PC-3 (cell line): ENCODE results near the gene MYH9. TPM values are rescaled to one million over a fixed set of nuclear protein-coding genes. Genes with fewer than 3 reads are reported as not detected.

Experiments used
- ATAC-seq: fragments of 200-7000 bp; cut with Tn5 transposase; 2 replicates; pipeline ENCODE4 v1.9.1; 2020; ENCODE audit warnings: mild to moderate bottlenecking, moderate library complexity
- BruUV-seq: library from RNA; stranded (reverse); fragments of 400-500 nt; replicated peaks from 2 replicates; lab custom pipeline; 2021; lab: Mats Ljungman, UMichigan
- CTCF ChIA-PET: fragments of 300-600 bp; sonication (Branson Sonifier 250); formaldehyde crosslinking; loops from one replicate; lab custom pipeline; 2022; ENCODE audit warnings: antibody characterized with exemption; lab: Charles Lee
- POLR2A ChIA-PET: fragments of 300-600 bp; sonication (Branson Sonifier 250); formaldehyde crosslinking; loops from one replicate; lab custom pipeline; 2022; ENCODE audit warnings: antibody characterized with exemption; ENCODE audit not compliant: unreplicated experiment; lab: Charles Lee
- DNase-seq: peaks from one replicate; pipeline ENCODE4 v3.0.0-alpha.2; 2015
- H2AFZ ChIP-seq: fragments of 300-600 bp; sonication (generic); 2 replicates; pipeline ENCODE4 v1.6.0; 2016; ENCODE audit warnings: antibody characterized with exemption, low read length
- H3F3A ChIP-seq: fragments of 300-600 bp; sonication (generic); one replicate; pipeline ENCODE4 v1.6.0; 2017; ENCODE audit warnings: antibody characterized with exemption, low read length, control low read depth, mild to moderate bottlenecking; ENCODE audit not compliant: unreplicated experiment
- H3K27ac ChIP-seq: fragments of 300-600 bp; sonication (generic); 2 replicates; pipeline ENCODE4 v1.5.1; 2016; ENCODE audit warnings: mild to moderate bottlenecking, low read length
- H3K27me3 ChIP-seq: fragments of 300-600 bp; sonication (generic); 2 replicates; pipeline ENCODE4 v1.6.1; 2016; ENCODE audit warnings: low read length, mixed read lengths
- H3K36me3 ChIP-seq: fragments of 300-600 bp; sonication (generic); 2 replicates; pipeline ENCODE4 v1.6.1; 2016; ENCODE audit warnings: low read depth, mixed run types, low read length, mixed read lengths
- H3K4me1 ChIP-seq: fragments of 300-600 bp; sonication (generic); 2 replicates; pipeline ENCODE4 v1.5.1; 2016; ENCODE audit warnings: low read length; ENCODE audit not compliant: insufficient read depth
- H3K4me2 ChIP-seq: fragments of 300-600 bp; sonication (generic); 2 replicates; pipeline ENCODE4 v1.6.0; 2016; ENCODE audit warnings: low read length
- H3K4me3 ChIP-seq: fragments of 300-600 bp; sonication (generic); 2 replicates; pipeline ENCODE4 v1.5.1; 2016; ENCODE audit warnings: mild to moderate bottlenecking, low read length, mixed read lengths
- H3K79me2 ChIP-seq: fragments of 300-600 bp; sonication (generic); 2 replicates; pipeline ENCODE4 v1.6.1; 2017; ENCODE audit warnings: low read length, mixed read lengths
- H3K9ac ChIP-seq: fragments of 300-600 bp; sonication (generic); 2 replicates; pipeline ENCODE4 v1.6.0; 2016; ENCODE audit warnings: mild to moderate bottlenecking, low read length
- H3K9me2 ChIP-seq: fragments of 300-600 bp; sonication (generic); replicated peaks from 2 replicates; pipeline ENCODE4 v1.6.1; 2016; ENCODE audit warnings: mixed run types, low read length, mixed read lengths
- H3K9me3 ChIP-seq: fragments of 300-600 bp; sonication (generic); 2 replicates; pipeline ENCODE4 v1.6.1; 2016; ENCODE audit warnings: low read length, mixed read lengths
- H4K20me1 ChIP-seq: fragments of 300-600 bp; sonication (generic); 2 replicates; pipeline ENCODE4 v1.6.1; 2016; ENCODE audit warnings: low read length, mixed read lengths
- CTCF ChIP-seq: fragments of 300-600 bp; sonication (generic); conservative IDR thresholded peaks from 2 replicates; pipeline ENCODE4 v1.5.1; 2017; ENCODE audit warnings: antibody characterized with exemption, low read depth, mild to moderate bottlenecking, low read length
- EZH2 ChIP-seq: fragments of 300-600 bp; sonication (generic); IDR thresholded peaks from one replicate; pipeline ENCODE4 v1.6.1; 2017; ENCODE audit warnings: antibody characterized with exemption, mild to moderate bottlenecking, low read length; ENCODE audit not compliant: unreplicated experiment
- EZH2phosphoT487 ChIP-seq: fragments of 300-600 bp; sonication (generic); IDR thresholded peaks from 2 replicates; pipeline ENCODE4 v1.6.1; 2018; ENCODE audit warnings: mild to moderate bottlenecking, antibody characterized with exemption, low read length, borderline replicate concordance
- intact Hi-C: fragments of 100-400 bp; cut with micrococcal nuclease; formaldehyde crosslinking; loops from 2 replicates; pipeline ENCODE4 v1.9.0; 2023
- total RNA-seq: library from RNA; depleted of rRNA; stranded (reverse); fragments of >200 nt; gene quantifications from 2 replicates; pipeline ENCODE4 v1.2.3, GENCODE V29; 2014

The MYH9 gene
- total RNA-seq, 1 experiment from 2014 or later = 357 TPM

- Histone ChIP-seq H3K36me3 (peaks cover 56% of the 10 kb centered on the region), H2AFZ (no peak overlapping the region), H3F3A (peaks cover 23% of the 10 kb centered on the region), H4K20me1 (peaks cover 12% of the 10 kb centered on the region; the same call in 1 of the 2 replicates), H3K4me3 (peak overlapping the region; percentile 33; the same call in 1 of the 2 replicates), H3K79me2 (peaks cover 95% of the 10 kb centered on the region), H3K9me2 (no peaks in the 10 kb centered on the region), H3K4me1 (peaks cover 78% of the 10 kb centered on the region), H3K27me3 (no peaks in the 10 kb centered on the region), H3K9ac (peak overlapping the region; percentile 68), H3K4me2 (peak overlapping the region; percentile 83), H3K9me3 (no peaks in the 10 kb centered on the region), H3K27ac (peak overlapping the region; percentile 97)
- peak; percentile 68 for DNase-seq
- CTCF ChIA-PET = no interaction called here
- intact Hi-C loops = loop anchor here (2.0 kb wide), 1 partner anchor 55 kb away; the partner anchor contains the start of gene MYH9
- ATAC-seq = peak; percentile 2
- TSS peak; percentile 56 for BruUV-seq
- POLR2A ChIA-PET = interaction anchor here (1.0 kb wide), 1 partner anchor 20 kb away, joined by 3 read pairs; no protein-coding TSS in a partner anchor
- TF ChIP-seq CTCF (no peak), EZH2phosphoT487 (no peak), EZH2 (no peak)
Observed at GRCh38 chr22:36331912-36332622, 55.7 kb downstream of the MYH9 start.

- Histone ChIP-seq H3K9ac (peak overlapping the region; percentile 68), H2AFZ (no peak overlapping the region), H3K9me3 (no peaks in the 10 kb centered on the region), H4K20me1 (0 out of 2 replicates have a peak, but pooled peaks cover 10% of the 10 kb centered on the region), H3K36me3 (peaks cover 56% of the 10 kb centered on the region), H3K9me2 (no peaks in the 10 kb centered on the region), H3K4me1 (peaks cover 78% of the 10 kb centered on the region), H3K27me3 (no peaks in the 10 kb centered on the region), H3K27ac (peak overlapping the region; percentile 97), H3F3A (peaks cover 23% of the 10 kb centered on the region), H3K4me2 (peak overlapping the region; percentile 83), H3K4me3 (peak overlapping the region; percentile 33; the same call in 1 of the 2 replicates), H3K79me2 (peaks cover 95% of the 10 kb centered on the region)
- intact Hi-C loops = loop anchor here (2.0 kb wide), 1 partner anchor 55 kb away; the partner anchor contains the start of gene MYH9
- ATAC-seq = peak; percentile 58
- no TSS peak for BruUV-seq
- ChIA-PET POLR2A (interaction anchor here (1.0 kb wide), 1 partner anchor 21 kb away, joined by 3 read pairs; no protein-coding TSS in a partner anchor), CTCF (interaction anchor here (0.5 kb wide), 1 partner anchor 1411 kb away, joined by 3 read pairs; no protein-coding TSS in a partner anchor)
- TF ChIP-seq EZH2phosphoT487 (no peak), EZH2 (no peak), CTCF (no peak)
- peak; percentile 96 for DNase-seq
Observed at GRCh38 chr22:36331306-36331911, 56.4 kb downstream of the MYH9 start.
